HG03103 (cell line): Measurements from ENCODE around the gene VN1R5.

Experiments used
- ATAC-seq: cut with Tn5 transposase; IDR thresholded peaks from one replicate; pipeline ENCODE4 v1.9.1; 2021; ENCODE audit warnings: low read depth; ENCODE audit not compliant: unreplicated experiment

VN1R5 gene

GRCh38 chr1:247299723-247300381, 44.0 kb downstream of the VN1R5 start:
- no peak for ATAC-seq

GRCh38 chr1:247300491-247301175, 44.8 kb downstream of the VN1R5 start:
- ATAC-seq = no peak

GRCh38 chr1:247301176-247301540, 45.3 kb downstream of the VN1R5 start:
- no peak for ATAC-seq

- no peak for ATAC-seq
Observed at GRCh38 chr1:247303216-247303615, 47.3 kb downstream of the VN1R5 start.

GRCh38 chr1:247304031-247304430, 48.2 kb downstream of the VN1R5 start:
- ATAC-seq = no peak
